DND-41 (cell line): ENCODE measurements around the gene RFK.

Experiments
- CTCF ChIP-seq: IDR thresholded peaks from 2 replicates; pipeline ENCODE4 v1.5.1; 2012; ENCODE audit warnings: borderline replicate concordance, low read length, moderate library complexity, mild to moderate bottlenecking; ENCODE audit not compliant: poor library complexity, severe bottlenecking; ENCODE audit errors: extremely low read depth
- EZH2 ChIP-seq: IDR thresholded peaks from 3 replicates; pipeline ENCODE4 v1.6.1; 2012; ENCODE audit warnings: borderline replicate concordance, low read depth, mild to moderate bottlenecking, moderate library complexity, low read length, inconsistent platforms; ENCODE audit not compliant: severe bottlenecking

- no peak for TF ChIP-seq CTCF
- TF ChIP-seq EZH2, result no peak
Observed at GRCh38 chr9:76377791-76378190, 16.4 kb downstream of the RFK start.
